ENCODE measurements around the gene SLC9C1.

DNA sequence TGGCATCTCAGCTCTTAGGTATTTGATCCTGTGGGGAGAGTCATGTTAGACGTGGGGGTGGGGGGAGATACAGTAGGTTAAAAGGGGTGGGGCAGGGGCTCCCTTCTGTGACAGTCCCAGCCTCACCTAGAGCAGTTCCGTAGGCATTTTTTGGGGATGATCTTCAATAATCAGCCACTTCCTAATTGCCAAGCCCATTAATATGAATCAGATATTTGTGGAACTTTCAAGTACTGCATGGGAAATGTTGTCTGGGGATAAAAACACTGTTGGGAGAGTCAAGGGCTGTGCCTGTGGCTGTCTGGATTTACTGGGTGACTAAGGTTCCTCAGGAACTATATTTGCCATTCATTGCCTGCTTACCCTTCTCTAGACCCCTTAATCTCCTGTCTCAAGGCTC, 198.3 kb downstream of the SLC9C1 start:
- TF ChIP-seq, protein P1, sequence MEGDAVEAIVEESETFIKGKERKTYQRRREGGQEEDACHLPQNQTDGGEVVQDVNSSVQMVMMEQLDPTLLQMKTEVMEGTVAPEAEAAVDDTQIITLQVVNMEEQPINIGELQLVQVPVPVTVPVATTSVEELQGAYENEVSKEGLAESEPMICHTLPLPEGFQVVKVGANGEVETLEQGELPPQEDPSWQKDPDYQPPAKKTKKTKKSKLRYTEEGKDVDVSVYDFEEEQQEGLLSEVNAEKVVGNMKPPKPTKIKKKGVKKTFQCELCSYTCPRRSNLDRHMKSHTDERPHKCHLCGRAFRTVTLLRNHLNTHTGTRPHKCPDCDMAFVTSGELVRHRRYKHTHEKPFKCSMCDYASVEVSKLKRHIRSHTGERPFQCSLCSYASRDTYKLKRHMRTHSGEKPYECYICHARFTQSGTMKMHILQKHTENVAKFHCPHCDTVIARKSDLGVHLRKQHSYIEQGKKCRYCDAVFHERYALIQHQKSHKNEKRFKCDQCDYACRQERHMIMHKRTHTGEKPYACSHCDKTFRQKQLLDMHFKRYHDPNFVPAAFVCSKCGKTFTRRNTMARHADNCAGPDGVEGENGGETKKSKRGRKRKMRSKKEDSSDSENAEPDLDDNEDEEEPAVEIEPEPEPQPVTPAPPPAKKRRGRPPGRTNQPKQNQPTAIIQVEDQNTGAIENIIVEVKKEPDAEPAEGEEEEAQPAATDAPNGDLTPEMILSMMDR (IDR thresholded peaks at IDR 0.05; ENCODE audit: low read length), result no peak
- no peak for TF ChIP-seq EZH2 (IDR thresholded peaks at IDR 0.05; ENCODE audit: borderline replicate concordance, low read length)

Data from OCI-LY1 (cell line).